GM18873 (cell line): ENCODE measurements around the gene NDC80.

ENCODE experiments used
- ATAC-seq: cut with Tn5 transposase; IDR thresholded peaks from one replicate; pipeline ENCODE4 v1.9.1; 2021; ENCODE audit warnings: mild to moderate bottlenecking, moderate library complexity, moderate number of reproducible peaks; ENCODE audit not compliant: unreplicated experiment, low FRiP score

NDC80 gene

GRCh38 chr18:2555895-2556294 lies 15.5 kb upstream of the NDC80 start:
- no peak for ATAC-seq

- ATAC-seq, result no peak
These were observed 13.8 kb upstream of the NDC80 start for GRCh38 chr18:2557536-2557935.

- ATAC-seq, result no peak
These were observed 12.1 kb upstream of the NDC80 start for GRCh38 chr18:2559249-2559648.

- no peak for ATAC-seq
These were observed 7.0 kb upstream of the NDC80 start for GRCh38 chr18:2564373-2564772.

- ATAC-seq, result no peak
These were observed 3.2 kb upstream of the NDC80 start for GRCh38 chr18:2568129-2568528.

GRCh38 chr18:2568605-2569004 lies 2.8 kb upstream of the NDC80 start:
- ATAC-seq, result no peak

- no peak for ATAC-seq
These were observed 1.8 kb upstream of the NDC80 start for GRCh38 chr18:2569338-2570207.

GRCh38 chr18:2570772-2571199 lies 571 bp upstream of the NDC80 start:
- ATAC-seq, result peak; percentile 31

GRCh38 chr18:2572171-2572569 lies 813 bp downstream of the NDC80 start:
- ATAC-seq, result no peak

GRCh38 chr18:2572892-2573291 lies 1.5 kb downstream of the NDC80 start:
- no peak for ATAC-seq

- ATAC-seq, result no peak
These were observed 2.1 kb downstream of the NDC80 start for GRCh38 chr18:2573408-2573807.

GRCh38 chr18:2587788-2588187 lies 16.4 kb downstream of the NDC80 start:
- ATAC-seq, result no peak

- ATAC-seq, result no peak
These were observed 17.4 kb downstream of the NDC80 start for GRCh38 chr18:2588666-2589344.

- no peak for ATAC-seq
These were observed 18.1 kb downstream of the NDC80 start for GRCh38 chr18:2589345-2590068.

GRCh38 chr18:2590303-2590702 lies 18.9 kb downstream of the NDC80 start:
- ATAC-seq, result no peak

GRCh38 chr18:2597639-2598038 lies 26.3 kb downstream of the NDC80 start:
- no peak for ATAC-seq

GRCh38 chr18:2602844-2603243 lies 31.5 kb downstream of the NDC80 start:
- no peak for ATAC-seq

- no peak for ATAC-seq
These were observed 35.0 kb downstream of the NDC80 start for GRCh38 chr18:2606335-2606734.

- no peak for ATAC-seq
These were observed 38.2 kb downstream of the NDC80 start for GRCh38 chr18:2609604-2610003.

- no peak for ATAC-seq
These were observed 39.2 kb downstream of the NDC80 start for GRCh38 chr18:2610549-2610948.

- no peak for ATAC-seq
These were observed 41.6 kb downstream of the NDC80 start for GRCh38 chr18:2612996-2613395.
